ENCODE measurements around the gene TRMT61A. TPM values are rescaled to one million over a fixed set of nuclear protein-coding genes. Genes with fewer than 3 reads are reported as not detected.

TRMT61A gene
- total RNA-seq, 2 experiments from 2014 or later = 7.8 to 9.2 TPM

DNA sequence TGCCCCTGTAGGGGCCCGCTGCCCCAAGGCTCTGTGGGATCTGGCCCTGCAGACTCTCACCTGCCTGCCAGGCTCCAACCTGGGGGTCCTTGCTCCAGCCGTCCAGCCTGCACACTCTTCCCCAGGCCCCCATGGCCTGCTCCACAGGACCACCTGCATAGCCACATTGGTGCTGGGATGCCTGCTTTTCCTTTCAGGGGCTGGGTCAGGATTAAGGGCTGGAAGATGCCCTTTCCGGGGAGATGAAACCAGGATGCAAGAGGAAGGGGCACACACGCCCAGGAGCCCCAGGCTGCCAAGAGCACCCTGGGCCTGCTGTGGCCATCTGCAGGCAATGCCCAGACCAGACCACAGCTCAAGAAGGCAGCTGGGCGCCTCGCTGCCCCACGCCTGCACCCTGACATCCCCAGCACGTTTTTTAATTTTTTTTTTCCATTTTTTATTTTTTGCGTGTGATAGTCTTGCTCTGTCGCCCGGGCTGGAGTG, 18.5 kb downstream of the TRMT61A start:
- no peaks in the 10 kb centered on the region for H3K4me1 Mint-ChIP-seq
- no peaks in the 10 kb centered on the region for H3K27me3 Mint-ChIP-seq
- H3K9me3 Mint-ChIP-seq = no peaks in the 10 kb centered on the region
- H3K36me3 Mint-ChIP-seq = no peaks in the 10 kb centered on the region
- no peak for DNase-seq
- no peak overlapping the region for H3K27ac Mint-ChIP-seq
- POLR2A ChIA-PET = no interaction called here
- ATAC-seq (ENCODE audit: low read depth) = no peak
- no peak overlapping the region for H3K4me3 Mint-ChIP-seq

DNA sequence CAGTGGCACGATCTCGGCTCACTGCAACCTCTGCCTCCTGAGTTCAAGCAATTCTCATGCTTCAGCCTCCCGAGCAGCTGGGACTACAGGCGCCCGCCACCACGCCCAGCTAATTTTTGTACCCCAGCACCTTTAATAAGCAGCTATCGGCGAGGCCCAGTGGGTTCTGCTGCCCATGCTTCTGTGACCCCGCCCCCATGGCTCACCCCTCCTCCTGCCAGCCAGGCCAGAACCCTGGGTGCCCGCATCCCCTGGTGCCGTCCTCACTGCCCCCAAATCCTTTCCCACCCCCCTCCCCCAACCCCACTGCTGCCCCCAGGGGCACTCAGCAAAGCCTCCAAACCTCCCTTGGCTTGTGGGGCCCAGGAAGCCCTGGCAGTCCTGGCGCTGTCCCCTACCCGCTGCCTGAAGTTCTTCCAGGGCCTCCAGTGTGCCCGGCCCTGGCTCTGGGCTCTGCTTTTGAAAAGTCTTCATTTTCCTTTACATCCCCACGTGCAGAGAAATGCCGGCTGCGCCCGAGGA, 19.0 kb downstream of the TRMT61A start:
- H3K4me3 Mint-ChIP-seq = no peak overlapping the region
- POLR2A ChIA-PET = interaction anchor here (0.8 kb wide), 1 partner anchor 29 kb away, joined by 3 read pairs; no protein-coding TSS in a partner anchor
- H3K27ac Mint-ChIP-seq = no peak overlapping the region
- no peaks in the 10 kb centered on the region for H3K27me3 Mint-ChIP-seq
- H3K9me3 Mint-ChIP-seq = no peaks in the 10 kb centered on the region
- ATAC-seq (ENCODE audit: low read depth) (no peak), DNase-seq (no peak)
- H3K36me3 Mint-ChIP-seq = no peaks in the 10 kb centered on the region
- no peaks in the 10 kb centered on the region for H3K4me1 Mint-ChIP-seq

DNA sequence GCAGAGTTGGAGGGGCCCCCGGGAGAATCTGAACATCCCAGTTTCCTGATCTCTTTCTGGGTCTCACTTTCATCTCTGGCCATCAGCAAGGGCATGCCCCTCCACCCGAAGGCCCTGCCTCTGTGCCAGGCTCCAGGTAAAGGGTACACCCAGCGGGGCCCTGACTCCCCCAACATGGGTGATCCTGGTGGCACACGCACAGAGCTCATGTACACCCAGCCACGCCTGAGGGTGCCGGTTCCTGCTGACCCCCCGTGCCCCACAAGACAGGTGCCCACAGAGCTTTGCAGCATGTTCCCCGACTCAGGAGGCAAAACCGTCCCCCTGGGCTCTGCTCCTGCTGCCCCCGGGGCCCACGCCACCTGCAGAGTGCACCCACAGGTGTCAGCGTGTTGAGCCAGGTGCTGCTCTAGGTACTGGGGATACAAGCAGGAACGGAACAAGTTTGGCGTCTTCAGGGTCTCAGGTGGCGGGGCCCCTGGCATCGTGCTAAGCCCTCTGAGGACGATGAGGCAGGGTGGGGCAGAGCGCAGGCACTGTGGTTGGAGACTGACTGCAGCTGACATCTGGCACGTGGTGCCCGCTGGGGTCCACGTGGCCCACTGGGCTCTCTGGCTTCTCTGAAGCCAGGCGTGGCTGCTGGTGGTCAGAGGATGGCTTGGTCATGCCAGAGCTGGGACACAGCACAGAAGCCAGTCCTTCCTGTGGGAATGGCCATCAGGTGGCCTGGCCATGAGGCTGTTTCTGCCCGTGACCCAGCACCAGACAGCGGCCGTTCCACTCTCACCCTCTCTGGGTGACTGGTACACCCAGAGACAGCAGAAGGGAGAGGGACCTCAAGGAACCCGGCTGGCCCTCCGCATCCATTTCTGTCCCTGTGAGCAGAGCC, 19.7 kb downstream of the TRMT61A start:
- H3K4me1 Mint-ChIP-seq = no peaks in the 10 kb centered on the region
- POLR2A ChIA-PET = interaction anchor here (0.8 kb wide), 1 partner anchor 30 kb away, joined by 3 read pairs; no protein-coding TSS in a partner anchor
- no peaks in the 10 kb centered on the region for H3K27me3 Mint-ChIP-seq

DNA sequence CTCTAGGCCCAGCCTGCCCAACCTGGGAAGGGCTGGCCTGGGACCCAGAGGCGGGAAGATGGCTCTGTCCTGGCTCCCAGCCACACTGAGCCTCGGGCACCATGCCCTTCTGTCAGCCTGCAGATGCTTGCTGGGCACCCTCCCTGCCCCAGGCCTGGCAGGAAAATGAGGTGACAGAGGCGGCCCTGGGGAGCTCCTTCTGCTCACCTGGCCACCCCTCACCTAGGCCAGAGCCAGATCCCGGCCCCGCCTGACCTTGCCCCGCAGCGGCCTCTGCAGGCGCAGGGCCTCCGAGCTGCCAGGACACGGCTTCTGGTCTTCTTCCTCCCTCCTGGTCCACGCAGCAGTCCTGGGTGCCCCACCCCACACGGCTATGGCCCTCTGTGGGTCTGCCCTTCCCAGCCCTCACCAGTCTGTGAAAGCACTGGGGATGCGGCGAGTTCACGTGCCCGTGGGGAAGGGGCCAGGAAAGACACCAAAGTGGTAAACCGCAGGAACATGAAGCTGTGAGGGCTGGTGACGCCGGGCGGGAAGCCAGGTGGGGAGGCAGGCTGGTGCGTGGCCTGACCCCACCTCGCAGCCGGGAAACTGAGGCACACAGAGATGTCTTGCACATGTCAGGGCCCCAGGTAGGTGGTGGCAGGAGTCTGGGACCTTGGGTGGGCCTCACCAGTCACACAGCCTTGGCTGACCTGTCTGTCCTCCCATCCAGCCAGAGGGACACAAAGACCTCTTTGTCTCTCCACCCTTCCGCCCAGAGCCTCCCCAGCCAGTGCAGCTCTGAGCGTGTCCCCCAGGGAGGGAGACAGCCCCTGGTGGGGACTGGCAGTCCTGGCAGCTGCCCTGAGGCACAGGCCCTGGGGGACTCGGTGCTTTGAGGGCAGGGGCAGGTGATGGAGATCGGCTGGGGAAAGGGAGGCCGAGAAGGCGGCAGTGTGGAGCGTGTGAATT, 20.6 kb downstream of the TRMT61A start:
- POLR2A ChIA-PET = no interaction called here
- peak; percentile 30 for DNase-seq
- Mint-ChIP-seq H3K27me3 (no peaks in the 10 kb centered on the region), H3K9me3 (no peaks in the 10 kb centered on the region), H3K36me3 (peaks cover under 1% of the 10 kb centered on the region), H3K27ac (no peak overlapping the region), H3K4me3 (no peak overlapping the region), H3K4me1 (no peaks in the 10 kb centered on the region)
- no peak for ATAC-seq (ENCODE audit: low read depth)

More for the DNA sequence above, 19.7 kb downstream of the TRMT61A start:
- no peak for ATAC-seq (ENCODE audit: low read depth)
- Mint-ChIP-seq H3K27ac (no peak overlapping the region), H3K4me3 (no peak overlapping the region), H3K36me3 (no peaks in the 10 kb centered on the region), H3K9me3 (no peaks in the 10 kb centered on the region)
- DNase-seq = no peak

DNA sequence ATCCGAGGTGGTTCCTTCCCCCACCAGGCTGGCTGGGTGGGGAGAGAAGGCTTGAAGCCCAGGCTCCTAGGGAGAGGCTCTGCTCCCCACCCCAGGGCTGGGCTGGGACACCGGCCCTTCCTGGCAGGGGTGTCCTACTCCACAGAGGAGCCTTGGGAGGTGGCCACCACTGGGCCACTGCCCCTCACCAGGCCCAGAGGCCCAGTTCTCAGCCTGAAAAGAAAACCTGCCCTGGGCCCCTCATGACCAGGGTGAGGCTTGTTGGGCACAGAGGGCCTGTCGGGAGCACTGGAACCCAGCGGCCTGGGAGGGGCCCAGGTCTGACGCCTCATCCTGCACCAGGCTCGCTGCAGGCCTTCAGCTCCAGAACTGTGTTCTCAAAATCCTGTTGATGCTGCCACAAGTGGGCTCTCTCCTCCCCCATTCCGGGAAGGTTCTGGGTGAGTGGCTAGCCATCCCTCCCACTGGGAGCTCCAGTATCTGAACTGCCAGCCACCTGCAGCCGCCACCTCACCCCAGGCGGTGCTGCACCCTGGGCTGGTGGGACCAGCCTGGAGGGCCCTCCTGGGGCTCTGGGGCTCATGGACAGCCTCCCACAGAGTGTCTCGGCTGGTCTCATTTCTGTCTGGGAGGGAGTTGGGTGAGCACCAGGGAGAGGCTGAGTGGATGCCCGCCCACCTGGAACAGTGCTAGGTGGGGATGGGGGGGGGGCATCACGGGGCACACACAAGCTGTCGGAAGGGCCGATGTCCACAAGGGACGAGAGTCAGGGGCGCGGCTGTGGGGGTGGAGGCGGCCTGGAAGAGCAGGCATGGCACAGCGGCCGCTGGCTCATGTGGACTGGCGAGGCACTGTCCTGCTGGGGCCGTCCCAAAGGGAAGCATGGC, 21.7 kb downstream of the TRMT61A start:
- Mint-ChIP-seq H3K9me3 (no peaks in the 10 kb centered on the region), H3K27ac (no peak overlapping the region), H3K4me1 (no peaks in the 10 kb centered on the region), H3K36me3 (peaks cover 4% of the 10 kb centered on the region), H3K27me3 (no peaks in the 10 kb centered on the region), H3K4me3 (no peak overlapping the region)
- DNase-seq = no peak
- POLR2A ChIA-PET = no interaction called here
- no peak for ATAC-seq (ENCODE audit: low read depth)

DNA sequence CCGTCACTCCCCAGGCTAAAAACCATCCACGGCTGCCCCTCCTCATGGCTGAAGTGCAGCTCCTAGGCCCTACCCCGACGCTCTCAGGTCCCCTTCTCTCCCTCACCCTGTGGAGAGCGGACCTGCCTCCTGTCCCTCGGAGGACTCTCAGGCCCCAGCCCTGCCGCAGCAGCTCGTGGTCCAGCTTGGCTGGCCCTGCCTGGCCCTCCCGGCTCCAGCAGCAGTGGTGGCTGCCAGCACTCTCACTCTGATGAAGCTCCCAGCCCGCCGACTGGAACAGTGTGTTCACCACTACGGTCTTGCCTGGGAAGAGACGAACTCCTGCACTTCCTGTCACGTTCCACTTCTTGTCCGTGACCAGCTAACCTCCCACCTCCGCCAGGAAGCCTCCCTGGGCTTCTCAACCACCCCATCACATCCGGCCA, 22.4 kb downstream of the TRMT61A start:
- H3K9me3 Mint-ChIP-seq = no peaks in the 10 kb centered on the region
- DNase-seq = no peak
- no peaks in the 10 kb centered on the region for H3K4me1 Mint-ChIP-seq
- H3K36me3 Mint-ChIP-seq = peaks cover 4% of the 10 kb centered on the region
- no peak for ATAC-seq (ENCODE audit: low read depth)
- POLR2A ChIA-PET = no interaction called here
- no peak overlapping the region for H3K4me3 Mint-ChIP-seq
- no peaks in the 10 kb centered on the region for H3K27me3 Mint-ChIP-seq
- peak overlapping the region; percentile 12 for H3K27ac Mint-ChIP-seq

DNA sequence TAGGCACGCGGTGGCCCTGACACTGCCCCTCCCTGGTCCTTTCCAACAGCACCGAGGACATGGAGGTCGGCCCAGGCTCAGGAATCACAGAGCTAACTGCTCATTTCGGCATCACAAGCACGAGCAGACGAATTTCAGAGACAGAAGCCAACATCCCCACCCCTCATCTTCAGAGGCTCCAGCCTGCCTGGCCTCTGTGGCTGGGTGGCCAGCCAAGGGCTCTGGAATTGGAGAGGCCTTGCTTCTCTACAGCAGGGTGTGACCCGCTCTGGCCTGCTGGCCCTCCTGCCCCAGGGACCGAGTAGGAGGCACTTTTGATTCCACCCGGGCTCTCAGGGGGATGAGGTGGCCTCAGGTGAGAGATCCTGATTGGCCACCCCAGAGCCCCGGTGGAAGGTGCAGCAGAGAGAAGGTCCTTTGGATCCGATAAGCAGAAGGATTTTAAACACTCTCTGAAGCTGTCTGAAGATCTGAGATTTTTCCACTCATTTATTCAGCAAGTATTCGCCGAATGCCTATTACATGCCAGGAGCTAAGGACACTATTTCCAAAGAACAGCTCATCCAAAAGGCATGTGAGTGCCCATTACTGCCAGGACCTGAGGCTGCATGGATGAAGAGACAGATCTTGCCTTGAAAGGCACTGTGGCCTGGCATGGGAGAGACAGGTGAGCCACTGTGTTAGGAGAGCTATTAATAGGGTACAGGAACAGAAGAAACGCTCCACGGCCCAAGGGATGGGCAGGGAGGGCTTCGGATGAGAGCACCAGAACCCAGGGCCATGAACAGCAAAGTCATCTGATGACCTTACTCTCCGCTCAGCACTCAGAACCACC, 23.2 kb downstream of the TRMT61A start:
- Mint-ChIP-seq H3K9me3 (no peaks in the 10 kb centered on the region), H3K4me3 (no peak overlapping the region), H3K36me3 (peaks cover 4% of the 10 kb centered on the region), H3K27me3 (no peaks in the 10 kb centered on the region), H3K27ac (peak overlapping the region; percentile 30), H3K4me1 (no peaks in the 10 kb centered on the region)
- DNase-seq = no peak
- POLR2A ChIA-PET = no interaction called here
- no peak for ATAC-seq (ENCODE audit: low read depth)

DNA sequence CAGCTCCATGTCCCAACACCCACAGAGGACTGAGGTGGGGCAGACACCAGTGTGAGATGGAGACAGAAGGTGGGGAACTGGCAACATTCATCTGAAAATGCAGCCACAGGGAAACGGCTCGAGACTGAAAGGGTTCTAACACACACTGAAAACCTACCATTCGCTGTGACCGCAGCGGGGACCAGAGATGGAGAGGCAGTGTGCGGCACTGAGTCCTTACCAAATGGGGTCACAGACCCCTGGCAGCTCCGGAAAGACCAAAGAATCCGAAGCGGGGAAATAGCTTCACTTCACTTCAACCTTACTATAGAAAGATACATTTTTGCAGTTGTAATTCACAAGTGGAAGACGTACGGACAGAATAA, 23.8 kb downstream of the TRMT61A start:
- Mint-ChIP-seq H3K4me3 (no peak overlapping the region), H3K4me1 (peaks cover 1% of the 10 kb centered on the region), H3K27ac (no peak overlapping the region), H3K27me3 (no peaks in the 10 kb centered on the region), H3K36me3 (peaks cover 4% of the 10 kb centered on the region), H3K9me3 (no peaks in the 10 kb centered on the region)
- no peak for DNase-seq
- POLR2A ChIA-PET = no interaction called here
- no peak for ATAC-seq (ENCODE audit: low read depth)

DNA sequence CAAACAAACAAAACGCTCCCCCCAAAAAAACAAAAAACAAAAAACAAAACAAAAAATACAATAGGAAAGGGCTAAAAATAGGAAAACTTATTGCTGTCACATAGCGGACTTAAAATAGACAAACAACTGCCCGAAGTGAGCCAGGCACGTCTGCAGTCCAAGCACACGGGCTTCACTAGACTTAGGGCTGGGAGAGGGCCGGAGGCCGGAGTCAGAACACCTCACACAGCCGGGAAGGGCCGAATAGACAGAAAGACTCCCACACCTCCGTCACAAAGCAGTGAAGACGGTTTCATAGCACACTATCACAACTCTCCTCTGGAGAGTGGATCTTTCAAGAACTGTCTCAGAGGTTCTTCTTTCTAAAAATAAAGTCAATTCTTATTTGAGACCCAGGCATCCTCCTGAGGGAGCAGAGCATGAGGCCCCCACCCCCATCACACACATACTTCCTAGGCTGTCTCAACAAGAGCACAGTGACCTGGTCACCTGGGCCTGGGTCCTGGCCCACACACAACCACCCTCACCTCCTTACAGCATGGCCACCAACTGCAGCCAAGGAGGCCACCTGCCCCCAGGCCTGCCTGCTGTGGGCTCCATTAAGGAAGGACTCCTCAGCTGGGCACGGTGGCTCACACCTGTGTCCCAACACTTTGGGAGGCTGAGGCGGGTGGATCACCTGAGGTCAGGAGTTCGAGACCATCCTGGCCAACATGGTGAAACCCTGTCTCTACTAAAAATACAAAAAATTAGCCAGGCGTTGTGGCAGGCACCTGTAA, 26.8 kb downstream of the TRMT61A start:
- no peak for ATAC-seq (ENCODE audit: low read depth)
- H3K27me3 Mint-ChIP-seq = no peaks in the 10 kb centered on the region
- peaks cover 18% of the 10 kb centered on the region for H3K4me1 Mint-ChIP-seq
- no peak for DNase-seq
- no peak overlapping the region for H3K4me3 Mint-ChIP-seq
- no peak overlapping the region for H3K27ac Mint-ChIP-seq
- peaks cover 6% of the 10 kb centered on the region for H3K36me3 Mint-ChIP-seq
- H3K9me3 Mint-ChIP-seq = no peaks in the 10 kb centered on the region
- POLR2A ChIA-PET = no interaction called here

DNA sequence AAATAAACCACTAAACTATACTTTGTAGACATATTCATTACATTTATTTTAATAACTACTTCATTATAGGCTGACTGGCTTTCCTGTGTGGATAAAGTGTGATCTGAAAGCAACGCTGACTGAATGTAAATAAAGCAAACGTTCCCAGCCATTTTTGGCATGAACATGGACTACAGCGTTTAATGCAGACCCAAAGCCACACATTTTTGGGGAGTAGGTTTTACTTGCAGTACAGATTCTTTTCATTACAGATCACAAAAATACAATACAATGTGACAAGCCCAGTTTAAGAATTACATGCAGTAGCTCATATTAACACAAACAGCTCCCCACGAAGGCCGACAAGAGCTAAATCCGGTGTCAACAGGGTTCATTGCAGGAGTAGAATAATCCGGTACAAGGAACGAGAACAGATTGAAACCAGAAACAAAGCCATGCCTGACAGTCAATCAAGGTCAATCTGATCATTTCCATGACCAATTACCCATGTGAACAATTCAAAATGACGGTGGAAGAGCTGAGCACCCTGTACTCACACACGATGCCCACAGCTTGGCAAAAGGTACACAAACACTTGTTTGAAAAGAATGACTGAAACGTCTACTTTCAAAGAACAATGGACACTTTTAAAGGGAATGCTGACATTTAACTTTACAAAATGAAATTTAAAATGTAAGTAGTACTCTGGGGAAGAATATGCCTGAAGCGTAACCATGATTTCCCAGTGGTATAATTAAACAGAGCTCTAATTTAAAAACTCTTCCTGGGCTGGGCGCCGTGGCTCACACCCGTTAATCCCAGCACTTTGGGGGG, 28.2 kb downstream of the TRMT61A start:
- no peaks in the 10 kb centered on the region for H3K9me3 Mint-ChIP-seq
- no peaks in the 10 kb centered on the region for H3K27me3 Mint-ChIP-seq
- H3K27ac Mint-ChIP-seq = no peak overlapping the region
- H3K36me3 Mint-ChIP-seq = peaks cover 6% of the 10 kb centered on the region
- H3K4me3 Mint-ChIP-seq = no peak overlapping the region
- H3K4me1 Mint-ChIP-seq = peaks cover 27% of the 10 kb centered on the region
- POLR2A ChIA-PET = no interaction called here
- DNase-seq (no peak), ATAC-seq (ENCODE audit: low read depth) (no peak)
